Measurements from ENCODE around the gene FABP6. TPM values are rescaled to one million over a fixed set of nuclear protein-coding genes. Genes with fewer than 3 reads are reported as not detected.
"Not testable (repeated sequence)": the region's sequence is repeated elsewhere in the genome, so short reads cannot be mapped to it uniquely, and the experiment has no call there.

FABP6 gene
- total and polyA plus RNA-seq, 2 experiments from 2014 or later = 7.2 to 55.7 TPM

DNA sequence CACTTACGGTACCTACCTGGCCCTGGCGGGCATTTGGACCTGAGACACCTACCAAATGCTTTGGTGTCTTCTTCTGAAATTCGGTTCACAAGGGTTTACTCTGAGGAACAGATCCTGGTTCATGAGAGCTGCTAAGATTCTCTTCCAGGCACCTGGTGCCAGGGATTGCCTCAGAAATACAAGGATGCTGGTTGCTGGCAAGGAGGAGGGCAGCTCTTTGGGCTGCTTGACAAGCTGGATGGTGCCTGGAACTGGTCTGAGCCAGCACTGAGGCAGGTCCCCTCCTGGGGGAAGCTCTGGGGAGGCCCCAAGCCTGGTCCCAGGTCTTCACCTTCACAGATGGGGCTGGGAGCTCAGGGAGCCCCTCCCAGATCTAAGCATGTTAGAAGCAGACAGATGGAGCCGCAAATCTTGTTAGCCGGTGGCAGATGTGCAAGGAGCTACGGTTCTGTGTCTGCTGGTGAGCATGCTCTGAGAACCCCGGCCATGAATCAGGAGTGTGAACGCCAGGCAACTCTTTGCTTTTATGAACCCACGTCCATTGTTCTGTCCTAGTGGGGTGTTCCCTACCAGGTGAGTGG is 16.3 kb downstream of the FABP6 start:
- DNase-seq (ENCODE audit: low spot score) = no peak

DNA sequence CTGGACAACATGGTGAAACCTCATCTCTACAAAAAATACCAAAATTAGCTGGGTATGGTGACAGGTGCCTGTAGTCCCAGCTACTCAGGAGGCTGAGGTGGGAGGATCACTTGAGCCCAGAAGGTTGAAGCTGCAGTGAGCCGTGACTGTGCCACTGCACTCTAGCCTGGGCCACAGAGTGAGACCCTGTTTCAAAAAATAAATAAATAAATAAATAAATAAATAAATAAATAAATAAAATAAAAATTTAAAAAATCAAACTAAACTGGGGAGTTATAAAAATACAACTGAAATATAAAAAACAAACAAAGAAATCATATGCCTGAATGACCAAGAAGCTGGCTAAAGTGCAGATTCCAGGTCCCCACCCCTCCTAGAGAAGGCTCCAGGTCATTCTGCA is 20.3 kb downstream of the FABP6 start:
- not testable (repeated sequence) for H3K79me2 ChIP-seq; H4K20me1 ChIP-seq (ENCODE audit: insufficient read depth, poor library complexity, severe bottlenecking); H3K9me3 ChIP-seq (ENCODE audit: low read depth); H2AFZ ChIP-seq; H3K27ac ChIP-seq; H3K4me1 ChIP-seq (ENCODE audit: insufficient read depth); H3K4me3 ChIP-seq; H3K4me2 ChIP-seq; H3K27me3 ChIP-seq; DNase-seq (ENCODE audit: low spot score); H3K36me3 ChIP-seq (replicated peaks; ENCODE audit: insufficient read depth, low read depth); H3K9me2 ChIP-seq (replicated peaks; ENCODE audit: insufficient read depth)
- WGBS (ENCODE audit: low lambda C conversion rate, missing lambda C conversion rate) = 95% methylated on average over 1 of the region's 1 CpG

More for the DNA sequence above, 16.3 kb downstream of the FABP6 start:
- Histone ChIP-seq H3K27ac (no peak overlapping the region), H2AFZ (no peak overlapping the region), H3K4me1 (ENCODE audit: insufficient read depth) (no peaks in the 10 kb centered on the region), H3K9me3 (ENCODE audit: low read depth) (no peaks in the 10 kb centered on the region), H3K4me3 (no peak overlapping the region), H3K36me3 (replicated peaks; ENCODE audit: insufficient read depth, low read depth) (no peaks in the 10 kb centered on the region), H3K27me3 (no peaks in the 10 kb centered on the region), H3K4me2 (no peak overlapping the region), H3K79me2 (no peaks in the 10 kb centered on the region), H3K9me2 (replicated peaks; ENCODE audit: insufficient read depth) (no peaks in the 10 kb centered on the region), H4K20me1 (ENCODE audit: insufficient read depth, poor library complexity, severe bottlenecking) (no peaks in the 10 kb centered on the region)
- 77% methylated on average over 9 of the region's 9 CpGs for WGBS (ENCODE audit: low lambda C conversion rate, missing lambda C conversion rate)
- TF ChIP-seq, protein P1, sequence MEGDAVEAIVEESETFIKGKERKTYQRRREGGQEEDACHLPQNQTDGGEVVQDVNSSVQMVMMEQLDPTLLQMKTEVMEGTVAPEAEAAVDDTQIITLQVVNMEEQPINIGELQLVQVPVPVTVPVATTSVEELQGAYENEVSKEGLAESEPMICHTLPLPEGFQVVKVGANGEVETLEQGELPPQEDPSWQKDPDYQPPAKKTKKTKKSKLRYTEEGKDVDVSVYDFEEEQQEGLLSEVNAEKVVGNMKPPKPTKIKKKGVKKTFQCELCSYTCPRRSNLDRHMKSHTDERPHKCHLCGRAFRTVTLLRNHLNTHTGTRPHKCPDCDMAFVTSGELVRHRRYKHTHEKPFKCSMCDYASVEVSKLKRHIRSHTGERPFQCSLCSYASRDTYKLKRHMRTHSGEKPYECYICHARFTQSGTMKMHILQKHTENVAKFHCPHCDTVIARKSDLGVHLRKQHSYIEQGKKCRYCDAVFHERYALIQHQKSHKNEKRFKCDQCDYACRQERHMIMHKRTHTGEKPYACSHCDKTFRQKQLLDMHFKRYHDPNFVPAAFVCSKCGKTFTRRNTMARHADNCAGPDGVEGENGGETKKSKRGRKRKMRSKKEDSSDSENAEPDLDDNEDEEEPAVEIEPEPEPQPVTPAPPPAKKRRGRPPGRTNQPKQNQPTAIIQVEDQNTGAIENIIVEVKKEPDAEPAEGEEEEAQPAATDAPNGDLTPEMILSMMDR (IDR thresholded peaks at IDR 0.05; ENCODE audit: poor library complexity) = no peak

DNA sequence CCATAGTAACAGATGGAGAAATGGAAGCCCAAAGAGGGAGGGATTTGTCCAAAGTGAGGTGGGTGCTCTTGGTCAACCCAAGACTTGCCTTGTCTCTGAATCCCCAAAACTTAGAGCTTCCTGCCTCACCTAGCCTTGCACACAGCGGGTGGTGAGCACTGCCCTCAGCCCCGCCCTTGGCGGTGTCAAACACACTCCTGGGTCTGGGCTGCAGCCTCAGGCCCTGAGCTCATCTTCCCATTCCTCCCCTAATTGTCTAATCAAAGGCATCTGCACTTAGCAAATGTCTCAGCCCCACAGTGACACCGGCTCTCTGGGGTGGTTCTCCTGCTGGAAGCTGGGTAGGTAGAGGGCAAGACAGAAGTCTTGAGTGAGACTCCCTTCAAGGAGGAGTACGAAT is 20.9 kb downstream of the FABP6 start:
- Histone ChIP-seq H3K27ac (no peak overlapping the region), H3K4me2 (no peak overlapping the region), H2AFZ (no peak overlapping the region), H3K27me3 (no peaks in the 10 kb centered on the region), H3K9me2 (replicated peaks; ENCODE audit: insufficient read depth) (no peaks in the 10 kb centered on the region), H4K20me1 (ENCODE audit: insufficient read depth, poor library complexity, severe bottlenecking) (no peaks in the 10 kb centered on the region), H3K36me3 (replicated peaks; ENCODE audit: insufficient read depth, low read depth) (no peaks in the 10 kb centered on the region), H3K4me1 (ENCODE audit: insufficient read depth) (no peaks in the 10 kb centered on the region), H3K4me3 (no peak overlapping the region), H3K79me2 (no peaks in the 10 kb centered on the region), H3K9me3 (ENCODE audit: low read depth) (no peaks in the 10 kb centered on the region)
- no peak for TF ChIP-seq EZH2phosphoT487 (IDR thresholded peaks at IDR 0.05; ENCODE audit: low read depth, severe bottlenecking, unreplicated experiment)
- TF ChIP-seq, protein P1 (IDR thresholded peaks at IDR 0.05; ENCODE audit: poor library complexity) = no peak
- TF ChIP-seq EZH2 (IDR thresholded peaks at IDR 0.05; ENCODE audit: borderline replicate concordance) = no peak
- WGBS (ENCODE audit: low lambda C conversion rate, missing lambda C conversion rate) = 89% methylated on average over 5 of the region's 5 CpGs
- no peak for DNase-seq (ENCODE audit: low spot score)

DNA sequence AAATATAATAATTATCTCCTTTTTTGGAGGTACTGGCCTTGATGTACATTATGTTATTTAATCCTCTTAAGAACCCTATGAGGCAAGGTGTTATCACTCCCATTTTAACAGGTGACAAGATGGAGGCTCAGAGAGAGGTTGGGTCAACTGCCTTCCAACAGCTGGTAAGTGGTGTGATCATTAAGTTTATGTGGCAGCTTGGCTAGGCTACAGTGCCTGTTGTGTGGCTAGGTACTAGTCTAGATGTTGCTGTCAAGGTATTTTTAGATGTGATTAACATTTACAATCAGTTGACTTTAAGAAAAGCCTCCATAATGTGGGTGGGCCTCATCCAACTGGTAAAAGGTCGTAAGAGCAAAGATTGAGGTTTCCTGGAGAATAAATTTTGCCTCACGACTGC is 21.5 kb downstream of the FABP6 start:
- Histone ChIP-seq H3K4me3 (no peak overlapping the region), H4K20me1 (ENCODE audit: insufficient read depth, poor library complexity, severe bottlenecking) (no peaks in the 10 kb centered on the region), H2AFZ (no peak overlapping the region), H3K27me3 (no peaks in the 10 kb centered on the region), H3K4me1 (ENCODE audit: insufficient read depth) (no peaks in the 10 kb centered on the region), H3K4me2 (no peak overlapping the region), H3K27ac (no peak overlapping the region), H3K36me3 (replicated peaks; ENCODE audit: insufficient read depth, low read depth) (no peaks in the 10 kb centered on the region), H3K9me3 (ENCODE audit: low read depth) (no peaks in the 10 kb centered on the region), H3K9me2 (replicated peaks; ENCODE audit: insufficient read depth) (no peaks in the 10 kb centered on the region), H3K79me2 (no peaks in the 10 kb centered on the region)
- no peak for DNase-seq (ENCODE audit: low spot score)
- WGBS (ENCODE audit: low lambda C conversion rate, missing lambda C conversion rate) = 81% methylated on average over 2 of the region's 2 CpGs
- TF ChIP-seq, protein P1 (IDR thresholded peaks at IDR 0.05; ENCODE audit: poor library complexity) = no peak
- TF ChIP-seq EZH2 (IDR thresholded peaks at IDR 0.05; ENCODE audit: borderline replicate concordance) = no peak
- no peak for TF ChIP-seq EZH2phosphoT487 (IDR thresholded peaks at IDR 0.05; ENCODE audit: low read depth, severe bottlenecking, unreplicated experiment)
